Left renal cortex interstitium (tissue), 4 donors: ENCODE data around the gene SLC35F3. TPM values are rescaled to one million over a fixed set of nuclear protein-coding genes. Genes with fewer than 3 reads are reported as not detected.
"Not testable (repeated sequence)": the region's sequence is repeated elsewhere in the genome, so short reads cannot be mapped to it uniquely, and the experiment has no call there.

Experiments
- DNase-seq, 4 donors: peaks; one replicate each; pipeline ENCODE4 v3.0.0-alpha.2; 2013; ENCODE audit warnings: low read depth in 4 of 4, low spot score in 2 of 4, missing footprints in 1 of 4
- polyA plus RNA-seq, 4 donors: library from polyadenylated mRNA; unstranded; fragments of 120-200 nt; gene quantifications; one replicate each; pipeline ENCODE4 v1.2.1, GENCODE V29; 2013; ENCODE audit not compliant: insufficient read length in 4 of 4

SLC35F3 gene
- polyA plus RNA-seq, 4 donors, result 0.58 to 0.74 (median 0.66) TPM

DNA sequence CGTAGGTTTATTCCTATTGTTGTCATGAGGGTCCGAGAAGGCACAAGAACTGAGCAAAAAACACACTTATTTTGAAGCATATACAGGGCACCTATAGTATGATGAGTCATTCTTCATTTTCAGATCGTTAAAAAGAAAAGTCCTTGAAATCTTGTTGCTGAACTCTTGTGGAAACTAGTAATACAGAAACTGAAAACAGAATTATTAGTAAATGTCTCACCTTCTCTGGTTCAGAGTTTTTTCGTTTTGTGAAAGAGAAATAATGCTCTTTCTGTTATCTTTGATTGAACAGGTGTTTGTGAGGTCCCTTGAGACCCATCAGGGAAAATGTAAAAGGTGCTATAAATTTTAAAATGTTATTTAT lies 366.7 kb downstream of the SLC35F3 start:
- DNase-seq, result no peak

DNA sequence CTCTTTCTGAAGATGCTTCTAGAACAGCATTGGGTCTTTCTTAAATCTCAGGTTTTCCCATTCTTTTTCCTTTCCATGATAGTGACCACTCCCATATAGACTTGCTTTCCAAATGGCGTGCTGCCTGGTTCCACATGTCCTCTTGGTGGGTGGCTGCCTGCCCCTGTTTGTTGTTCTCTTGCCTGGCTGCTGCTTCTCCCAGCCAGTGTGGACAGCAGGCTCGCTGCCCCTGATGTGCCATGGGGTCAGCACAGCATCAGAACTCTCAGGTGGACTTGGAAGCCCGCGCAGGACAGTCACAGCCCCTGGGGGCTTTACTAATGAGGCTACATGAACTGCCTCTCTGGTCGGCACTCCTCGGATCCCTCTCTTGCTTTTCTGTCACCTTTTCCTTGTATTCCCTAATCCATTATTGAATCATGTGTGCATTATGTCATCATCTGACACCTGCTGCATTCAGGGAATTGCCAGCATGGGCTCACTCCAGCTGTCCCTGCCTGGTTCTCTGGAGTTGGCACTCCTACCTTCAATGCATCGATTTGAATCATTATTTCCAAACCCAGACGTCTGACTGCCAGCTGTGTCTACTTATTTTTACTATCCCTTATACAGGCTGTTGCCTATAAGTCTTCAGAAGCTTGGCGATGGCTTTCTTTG lies 368.3 kb downstream of the SLC35F3 start:
- DNase-seq, result no peak

GRCh38 chr1:234273981-234274380 lies 369.5 kb downstream of the SLC35F3 start:
- DNase-seq, result no peak

GRCh38 chr1:234276151-234276788 lies 371.8 kb downstream of the SLC35F3 start:
- no peak for DNase-seq

GRCh38 chr1:234277161-234277868 lies 372.8 kb downstream of the SLC35F3 start:
- DNase-seq, result no peak

DNA sequence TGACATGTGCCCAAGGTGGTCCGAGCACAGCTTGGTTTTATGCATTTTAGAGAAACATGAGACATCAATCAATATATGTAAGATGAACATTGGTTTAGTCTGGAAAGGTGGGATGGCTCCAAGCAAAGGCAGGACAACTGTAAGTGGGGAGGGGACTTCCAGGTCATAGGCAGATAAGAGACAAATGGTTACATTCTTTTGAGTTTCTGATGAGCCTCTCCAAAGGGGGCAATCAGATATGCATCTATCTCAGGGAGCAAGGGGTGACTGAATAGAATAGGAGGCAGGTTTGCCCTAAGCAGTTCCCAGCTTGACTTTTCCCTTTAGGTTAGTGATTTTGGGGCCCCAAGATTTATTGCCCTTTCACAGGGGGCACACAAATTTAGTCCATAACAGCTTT lies 374.5 kb downstream of the SLC35F3 start:
- no peak for DNase-seq

DNA sequence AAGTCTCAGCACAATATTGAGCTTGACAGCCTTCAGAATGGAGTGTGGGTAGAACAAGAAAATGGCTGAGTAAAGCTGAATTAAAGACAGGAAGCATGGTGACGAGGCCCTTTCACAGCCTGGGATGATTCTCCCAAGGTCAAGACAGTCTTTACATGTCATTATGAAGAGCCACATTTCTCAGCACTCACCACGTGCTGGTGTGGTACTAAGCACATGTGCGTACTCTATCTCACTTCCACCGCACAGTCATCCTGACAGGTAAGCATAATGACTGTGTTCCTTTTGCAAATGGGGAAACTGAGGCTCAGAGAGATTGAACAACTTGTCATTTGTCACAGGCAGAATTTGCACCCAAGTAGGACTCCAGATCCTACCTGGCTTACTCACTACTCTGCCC lies 376.0 kb downstream of the SLC35F3 start:
- DNase-seq, result no peak

- no peak for DNase-seq
Observed at GRCh38 chr1:234281826-234282489, 377.5 kb downstream of the SLC35F3 start.

DNA sequence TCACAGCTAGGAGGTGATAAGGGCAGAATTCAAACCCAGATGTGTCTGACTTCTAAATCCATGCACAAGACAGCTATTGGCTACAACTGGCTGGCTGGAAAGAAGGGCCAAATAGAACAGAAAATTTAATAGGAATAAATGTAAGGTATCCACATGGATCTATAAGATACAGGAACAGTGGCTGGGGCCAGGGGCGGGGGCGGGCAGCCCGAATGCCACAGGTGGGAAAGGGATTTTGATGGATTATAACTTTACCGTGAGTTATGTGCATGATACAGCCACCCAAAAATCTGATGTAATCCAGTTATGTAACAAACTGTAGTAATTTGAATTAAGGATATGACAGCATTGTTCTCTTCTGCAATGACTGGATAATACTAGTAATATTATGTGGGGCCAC lies 381.7 kb downstream of the SLC35F3 start:
- DNase-seq, result no peak

GRCh38 chr1:234288946-234289345 lies 384.5 kb downstream of the SLC35F3 start:
- DNase-seq, result no peak

DNA sequence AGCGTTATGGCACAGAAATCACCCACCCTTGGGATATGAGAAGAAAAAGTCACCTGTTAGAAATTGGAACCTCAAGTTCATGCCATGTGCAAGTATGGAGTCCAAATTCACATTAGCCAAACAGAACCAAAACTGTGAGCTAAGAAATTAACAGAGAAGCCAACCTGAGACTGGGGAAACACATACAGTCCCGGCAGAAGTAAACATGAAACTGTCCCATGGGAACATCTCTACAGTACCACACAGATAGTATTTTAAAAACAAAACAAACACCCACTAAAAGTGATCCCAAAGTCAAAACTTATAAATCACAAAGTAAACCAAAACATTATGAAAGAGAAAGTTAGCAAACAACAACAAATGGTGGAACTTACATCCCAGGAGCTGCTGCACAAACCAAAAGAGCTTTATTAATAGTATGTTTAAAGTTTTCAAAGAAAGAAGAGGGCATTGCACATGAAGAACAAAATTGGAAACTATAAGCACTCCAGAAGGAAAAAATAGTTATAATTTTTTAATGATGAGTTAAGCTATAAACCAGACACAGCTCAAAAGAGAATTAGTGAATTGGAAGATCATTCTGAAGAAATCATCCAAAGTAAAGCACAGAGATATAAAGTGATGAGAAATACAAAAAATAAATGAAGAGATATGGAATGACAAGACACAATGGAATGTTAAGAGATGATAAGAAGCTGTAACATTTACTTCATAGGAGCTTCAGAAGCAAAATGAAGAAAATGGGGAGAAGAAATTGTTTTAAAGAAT lies 385.2 kb downstream of the SLC35F3 start:
- no peak for DNase-seq

DNA sequence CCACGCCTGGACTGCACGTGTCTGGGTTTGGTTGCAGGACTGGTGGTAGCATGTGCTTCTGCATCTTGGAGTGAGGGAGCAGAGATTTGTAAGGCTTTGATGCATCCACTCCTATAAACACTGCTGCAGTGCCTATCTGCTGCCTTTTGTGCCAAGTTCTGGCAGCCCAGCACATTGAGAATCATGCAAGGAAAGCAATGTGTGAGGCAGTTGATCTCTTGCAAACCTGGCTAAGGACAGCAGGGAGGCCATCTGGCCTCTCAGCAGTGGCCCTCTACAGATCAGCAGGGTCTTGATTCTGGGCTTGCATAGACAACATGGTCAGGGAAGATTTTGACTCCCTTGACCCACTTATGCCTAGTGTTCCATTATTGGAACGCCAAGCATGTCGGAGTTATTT lies 387.5 kb downstream of the SLC35F3 start:
- no peak for DNase-seq

GRCh38 chr1:234292548-234292947 lies 388.1 kb downstream of the SLC35F3 start:
- DNase-seq, result no peak

DNA sequence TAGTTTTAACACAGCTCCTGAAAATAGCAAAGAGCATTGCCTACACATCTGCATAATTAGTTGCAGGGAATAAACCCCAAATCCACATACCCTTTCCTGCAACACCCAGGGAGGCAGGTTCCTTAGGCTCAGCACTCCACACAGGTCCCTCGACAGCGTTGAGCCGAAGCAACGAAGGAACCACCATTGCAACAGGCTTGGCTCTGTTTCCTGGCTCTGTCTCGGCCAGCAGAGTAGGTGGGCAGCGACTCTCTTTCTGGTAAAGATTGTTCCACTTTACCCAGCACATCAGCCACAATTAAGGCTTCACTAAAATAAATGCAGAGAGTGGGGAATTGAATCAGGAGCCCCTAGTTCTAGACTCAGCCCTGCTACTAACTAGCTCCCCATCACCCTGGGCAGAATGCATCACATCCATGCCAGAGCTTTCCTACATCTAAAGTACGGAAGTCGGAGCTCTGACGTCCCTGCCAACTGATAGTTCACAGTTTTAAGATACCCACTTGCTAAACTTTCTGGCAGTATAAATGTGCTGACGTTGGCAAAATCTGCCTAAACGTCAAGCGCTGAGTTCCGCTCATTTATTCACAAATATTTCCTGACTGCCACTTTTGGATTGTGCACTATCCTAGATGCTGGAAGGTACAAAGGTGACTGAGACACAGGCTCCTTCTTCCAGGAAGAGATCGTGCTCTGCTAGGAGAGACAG lies 389.8 kb downstream of the SLC35F3 start:
- DNase-seq, result no peak

- DNase-seq, result no peak
Observed at GRCh38 chr1:234295068-234295467, 390.6 kb downstream of the SLC35F3 start.

GRCh38 chr1:234295626-234296025 lies 391.1 kb downstream of the SLC35F3 start:
- DNase-seq, result no peak

GRCh38 chr1:234296496-234296895 lies 392.0 kb downstream of the SLC35F3 start:
- no peak for DNase-seq

DNA sequence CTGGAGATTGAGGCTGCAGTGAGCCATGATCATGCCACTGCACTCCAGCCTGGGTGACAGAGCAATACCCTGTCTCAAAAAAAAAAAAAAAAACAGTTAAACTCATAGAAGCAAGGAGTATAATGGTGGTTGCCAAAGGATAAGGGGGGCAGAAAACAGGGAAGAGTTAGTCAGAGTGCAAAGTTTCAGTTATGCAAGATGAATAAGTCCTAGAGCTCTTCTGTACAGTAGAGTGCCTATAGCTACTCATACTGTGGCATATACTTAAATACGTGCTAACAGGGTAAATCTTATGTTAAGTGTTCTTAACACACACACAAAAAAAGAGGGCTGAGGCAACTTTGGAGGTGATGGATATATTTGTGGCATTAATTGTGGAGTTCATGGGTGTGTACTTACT lies 393.2 kb downstream of the SLC35F3 start:
- no peak for DNase-seq

DNA sequence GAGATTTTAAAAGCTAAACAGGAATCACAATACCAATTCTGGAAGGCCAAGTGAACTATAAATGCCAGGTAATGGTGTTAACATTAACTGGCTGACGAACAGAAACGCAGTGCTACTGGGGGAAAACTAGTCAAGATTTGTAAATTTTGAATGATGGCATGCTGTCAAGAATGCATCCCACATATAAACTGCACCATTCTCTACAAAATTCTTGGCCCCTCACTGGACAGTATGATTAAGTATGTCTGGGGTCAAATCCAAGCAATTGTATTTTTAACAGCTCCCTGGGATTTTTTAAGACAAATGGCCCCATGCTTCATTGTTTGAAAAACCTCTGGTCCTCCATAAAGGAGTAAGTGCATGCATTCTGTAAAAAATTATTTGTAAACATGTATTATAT lies 395.6 kb downstream of the SLC35F3 start:
- DNase-seq, result no peak

DNA sequence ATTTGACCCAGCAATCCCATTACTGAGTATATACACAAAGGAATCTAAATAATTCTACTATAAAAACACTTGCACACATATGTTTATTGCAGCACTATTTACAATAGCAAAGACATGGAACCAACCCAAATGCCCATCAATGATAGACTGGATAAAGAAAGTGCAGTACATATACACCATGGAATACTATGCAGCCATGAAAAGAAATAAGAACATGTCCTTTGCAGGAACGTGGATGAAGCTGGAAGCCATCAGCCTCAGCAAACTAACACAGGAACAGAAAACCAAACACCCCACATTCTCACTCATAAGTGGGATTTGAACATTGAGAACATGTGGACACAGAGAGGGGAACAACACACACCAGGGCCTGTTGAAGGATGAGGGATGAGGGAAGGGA lies 397.2 kb downstream of the SLC35F3 start:
- DNase-seq, result not testable (repeated sequence)
